Smooth muscle cell (in vitro differentiated cells): ENCODE data around the gene KANK4. TPM values are rescaled to one million over a fixed set of nuclear protein-coding genes. Genes with fewer than 3 reads are reported as not detected.

Experiments used
- DNase-seq: peaks from one replicate; lab custom pipeline; 2025; ENCODE audit not compliant: unreplicated experiment; lab: John Stamatoyannopoulos, UW
- H2AFZ ChIP-seq: fragments of 200-600 bp; sonication (generic); 2 replicates; pipeline ENCODE4 v1.6.0; 2016; ENCODE audit warnings: antibody characterized with exemption, low read depth, mild to moderate bottlenecking
- H3F3A ChIP-seq: fragments of 200-600 bp; sonication (generic); 2 replicates; pipeline ENCODE4 v1.6.0; 2017; ENCODE audit warnings: antibody characterized with exemption, low read depth
- H3K27ac ChIP-seq: fragments of 200-600 bp; sonication (generic); 2 replicates; pipeline ENCODE4 v1.5.1; 2016; ENCODE audit warnings: low read depth, mild to moderate bottlenecking
- H3K27me3 ChIP-seq: fragments of 200-600 bp; sonication (generic); 2 replicates; pipeline ENCODE4 v1.6.1; 2016; ENCODE audit warnings: low read depth, mild to moderate bottlenecking
- H3K36me3 ChIP-seq: fragments of 200-600 bp; sonication (generic); 2 replicates; pipeline ENCODE4 v1.5.1; 2016; ENCODE audit warnings: low read depth
- H3K4me1 ChIP-seq: fragments of 200-600 bp; sonication (generic); 2 replicates; pipeline ENCODE4 v1.5.1; 2016; ENCODE audit warnings: low read depth
- H3K4me2 ChIP-seq: fragments of 200-600 bp; sonication (generic); 2 replicates; pipeline ENCODE4 v1.6.0; 2016; ENCODE audit warnings: mild to moderate bottlenecking
- H3K4me3 ChIP-seq: fragments of 200-600 bp; sonication (generic); 2 replicates; pipeline ENCODE4 v1.5.1; 2016; ENCODE audit warnings: mild to moderate bottlenecking
- H3K79me2 ChIP-seq: fragments of 200-600 bp; sonication (generic); 2 replicates; pipeline ENCODE4 v1.6.0; 2016; ENCODE audit warnings: low read depth, mild to moderate bottlenecking
- H3K9ac ChIP-seq: fragments of 200-600 bp; sonication (generic); 2 replicates; pipeline ENCODE4 v1.6.0; 2016; ENCODE audit warnings: low read depth
- H3K9me3 ChIP-seq: fragments of 200-600 bp; sonication (generic); replicated peaks from 2 replicates; pipeline ENCODE4 v1.5.1; 2016; ENCODE audit warnings: low read depth
- H4K20me1 ChIP-seq: fragments of 200-600 bp; sonication (generic); 2 replicates; pipeline ENCODE4 v1.6.0; 2016; ENCODE audit warnings: low read depth
- CTCF ChIP-seq: fragments of 200-600 bp; sonication (generic); IDR thresholded peaks from 2 replicates; pipeline ENCODE4 v1.5.1; 2017; ENCODE audit warnings: borderline replicate concordance, mild to moderate bottlenecking, antibody characterized with exemption; ENCODE audit not compliant: insufficient read depth, poor library complexity, severe bottlenecking
- WGBS: methylation state at CpG from one replicate; pipeline ENCODE4 v1.1.7; 2016; ENCODE audit warnings: low lambda C conversion rate; 5-methylcytosine and 5-hydroxymethylcytosine counted together
- polyA plus RNA-seq: library from polyadenylated mRNA; unstranded; fragments of >200 nt; fragmentation: Nextera tagmentation; extraction: Ambion mirVana; gene quantifications from 2 replicates; pipeline ENCODE4 v1.2.1, GENCODE V29; 2016
- total RNA-seq: library from RNA; depleted of rRNA; stranded (reverse); fragments of >200 nt; gene quantifications from 2 replicates; pipeline ENCODE4 v1.2.3, GENCODE V29; 2014

The KANK4 gene
- total and polyA plus RNA-seq, 2 experiments from 2014 or later, result 69.2 to 77.8 TPM

- no peaks in the 10 kb centered on the region for H3K79me2 ChIP-seq
- H2AFZ ChIP-seq, result no peak overlapping the region
- no peak overlapping the region for H3K4me2 ChIP-seq
- no peaks in the 10 kb centered on the region for H4K20me1 ChIP-seq
- H3K9me3 ChIP-seq, result no peaks in the 10 kb centered on the region
- H3F3A ChIP-seq, result no peaks in the 10 kb centered on the region
- DNase-seq, result no peak
- WGBS, result 96% methylated on average over 4 of the region's 4 CpGs
- no peak overlapping the region for H3K27ac ChIP-seq
- H3K9ac ChIP-seq, result no peak overlapping the region
- H3K4me3 ChIP-seq, result no peak overlapping the region
- no peaks in the 10 kb centered on the region for H3K4me1 ChIP-seq
- TF ChIP-seq CTCF, result no peak
- H3K36me3 ChIP-seq, result no peaks in the 10 kb centered on the region
- no peaks in the 10 kb centered on the region for H3K27me3 ChIP-seq
Observed at GRCh38 chr1:62346886-62347285, 27.7 kb upstream of the KANK4 start.

GRCh38 chr1:62343911-62344310, 24.7 kb upstream of the KANK4 start:
- Histone ChIP-seq H3K9me3 (no peaks in the 10 kb centered on the region), H3K4me1 (no peaks in the 10 kb centered on the region), H3F3A (no peaks in the 10 kb centered on the region), H3K36me3 (no peaks in the 10 kb centered on the region), H3K4me3 (no peak overlapping the region), H4K20me1 (no peaks in the 10 kb centered on the region), H3K4me2 (no peak overlapping the region), H3K27ac (no peak overlapping the region), H3K27me3 (no peaks in the 10 kb centered on the region), H2AFZ (no peak overlapping the region), H3K79me2 (no peaks in the 10 kb centered on the region), H3K9ac (no peak overlapping the region)
- no peak for TF ChIP-seq CTCF
- DNase-seq, result no peak
- WGBS, result 97% methylated on average over 5 of the region's 5 CpGs

GRCh38 chr1:62342270-62342669, 23.0 kb upstream of the KANK4 start:
- no peaks in the 10 kb centered on the region for H4K20me1 ChIP-seq
- H3K9ac ChIP-seq, result no peak overlapping the region
- H3K27me3 ChIP-seq, result no peaks in the 10 kb centered on the region
- H3K79me2 ChIP-seq, result no peaks in the 10 kb centered on the region
- H3K4me1 ChIP-seq, result peaks cover 10% of the 10 kb centered on the region
- 87% methylated on average over 3 of the region's 3 CpGs for WGBS
- H3K4me2 ChIP-seq, result no peak overlapping the region
- no peaks in the 10 kb centered on the region for H3F3A ChIP-seq
- no peak overlapping the region for H3K27ac ChIP-seq
- H3K4me3 ChIP-seq, result no peak overlapping the region
- DNase-seq, result no peak
- no peaks in the 10 kb centered on the region for H3K36me3 ChIP-seq
- no peak for TF ChIP-seq CTCF
- H2AFZ ChIP-seq, result no peak overlapping the region
- H3K9me3 ChIP-seq, result no peaks in the 10 kb centered on the region

- DNase-seq, result no peak
- TF ChIP-seq CTCF, result no peak
- peaks cover 16% of the 10 kb centered on the region for H3K4me1 ChIP-seq
- H3K4me2 ChIP-seq, result no peak overlapping the region
- H3K36me3 ChIP-seq, result no peaks in the 10 kb centered on the region
- H3K27me3 ChIP-seq, result no peaks in the 10 kb centered on the region
- H3K9ac ChIP-seq, result no peak overlapping the region
- H2AFZ ChIP-seq, result no peak overlapping the region
- no peaks in the 10 kb centered on the region for H3K9me3 ChIP-seq
- no peak overlapping the region for H3K4me3 ChIP-seq
- WGBS, result 93% methylated on average over 4 of the region's 4 CpGs
- H3K27ac ChIP-seq, result no peak overlapping the region
- no peaks in the 10 kb centered on the region for H4K20me1 ChIP-seq
- no peaks in the 10 kb centered on the region for H3F3A ChIP-seq
- no peaks in the 10 kb centered on the region for H3K79me2 ChIP-seq
Observed at GRCh38 chr1:62341615-62342014, 22.4 kb upstream of the KANK4 start.
